ENCODE measurements around the gene EEF1AKMT1.

DNA sequence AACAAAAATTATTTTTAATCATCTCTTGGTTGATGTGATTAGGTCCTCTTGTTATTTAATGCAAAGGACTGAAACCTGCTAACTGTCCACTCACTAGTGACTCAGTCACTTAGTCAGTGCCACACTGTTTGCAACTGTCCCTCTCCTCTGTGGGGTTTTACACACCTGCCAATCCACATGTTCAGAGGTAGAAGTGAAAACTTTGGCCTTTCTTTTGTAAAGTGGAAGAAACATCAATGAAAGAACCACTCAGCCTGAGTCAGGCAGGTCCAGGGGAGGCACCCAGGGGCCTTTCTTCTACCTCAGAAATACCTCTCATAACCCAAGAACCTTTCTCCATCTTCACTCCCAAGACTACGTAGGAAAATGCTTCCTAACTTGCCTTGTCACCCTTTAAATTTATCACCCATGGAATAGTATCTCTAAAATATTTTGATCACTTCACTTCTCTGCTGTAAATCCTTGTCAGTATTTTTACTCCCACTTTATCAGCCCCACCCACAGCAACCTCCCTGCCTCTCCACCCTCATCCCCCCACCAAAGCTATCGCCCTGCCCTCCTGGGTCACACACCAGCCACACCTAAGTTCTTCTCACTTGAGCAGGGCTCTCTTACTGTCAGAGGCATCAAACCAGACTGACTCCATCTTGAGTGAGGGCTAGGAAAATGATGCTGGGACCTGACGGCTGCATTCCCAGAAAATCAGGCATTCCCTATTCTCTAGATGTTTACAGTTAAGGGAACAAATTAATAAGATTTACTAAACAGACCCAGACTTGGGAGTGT is 29.6 kb upstream of the EEF1AKMT1 start:
- TF ChIP-seq, protein P1, sequence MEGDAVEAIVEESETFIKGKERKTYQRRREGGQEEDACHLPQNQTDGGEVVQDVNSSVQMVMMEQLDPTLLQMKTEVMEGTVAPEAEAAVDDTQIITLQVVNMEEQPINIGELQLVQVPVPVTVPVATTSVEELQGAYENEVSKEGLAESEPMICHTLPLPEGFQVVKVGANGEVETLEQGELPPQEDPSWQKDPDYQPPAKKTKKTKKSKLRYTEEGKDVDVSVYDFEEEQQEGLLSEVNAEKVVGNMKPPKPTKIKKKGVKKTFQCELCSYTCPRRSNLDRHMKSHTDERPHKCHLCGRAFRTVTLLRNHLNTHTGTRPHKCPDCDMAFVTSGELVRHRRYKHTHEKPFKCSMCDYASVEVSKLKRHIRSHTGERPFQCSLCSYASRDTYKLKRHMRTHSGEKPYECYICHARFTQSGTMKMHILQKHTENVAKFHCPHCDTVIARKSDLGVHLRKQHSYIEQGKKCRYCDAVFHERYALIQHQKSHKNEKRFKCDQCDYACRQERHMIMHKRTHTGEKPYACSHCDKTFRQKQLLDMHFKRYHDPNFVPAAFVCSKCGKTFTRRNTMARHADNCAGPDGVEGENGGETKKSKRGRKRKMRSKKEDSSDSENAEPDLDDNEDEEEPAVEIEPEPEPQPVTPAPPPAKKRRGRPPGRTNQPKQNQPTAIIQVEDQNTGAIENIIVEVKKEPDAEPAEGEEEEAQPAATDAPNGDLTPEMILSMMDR (conservative IDR thresholded peaks at IDR 0.05): no peak
- no peak for TF ChIP-seq EZH2 (IDR thresholded peaks at IDR 0.05; ENCODE audit: low read depth)
